Cardiac fibroblast (primary cell): Measurements from ENCODE around the gene MICALL1.
"Not testable (repeated sequence)": the region's sequence is repeated elsewhere in the genome, so short reads cannot be mapped to it uniquely, and the experiment has no call there.

Experiments used
- DNase-seq, 2 donors: peaks; one replicate each; pipeline versions ENCODE4 v3.0.0 to v3.0.0-alpha.2; 2010; ENCODE audit warnings: low read depth in 2 of 2
- H3K4me3 ChIP-seq, 2 donors: replicated peaks in 1 of 2; 1 replicate in 1 of 2; 2 replicates in 1 of 2; pipeline ENCODE4 v1.5.1; 2011; ENCODE audit warnings: low read depth in 2 of 2, low read length in 2 of 2, mild to moderate bottlenecking in 2 of 2, moderate library complexity in 1 of 2
- CTCF ChIP-seq: IDR thresholded peaks from one replicate; pipeline ENCODE4 v1.5.1; 2011; ENCODE audit warnings: low read depth, mild to moderate bottlenecking, low read length, inconsistent platforms

The MICALL1 gene

GRCh38 chr22:37970864-37971263, 64.8 kb downstream of the MICALL1 start:
- TF ChIP-seq CTCF = no peak
- H3K4me3 ChIP-seq = no peak overlapping the region
- no peak for DNase-seq

- no peak for DNase-seq
- TF ChIP-seq CTCF = no peak
Measured at GRCh38 chr22:37971475-37972434, 65.7 kb downstream of the MICALL1 start.

GRCh38 chr22:37972527-37972926, 66.4 kb downstream of the MICALL1 start:
- no peak overlapping the region for H3K4me3 ChIP-seq
- no peak for TF ChIP-seq CTCF
- DNase-seq = no peak

More at GRCh38 chr22:37971475-37972434, 65.7 kb downstream of the MICALL1 start:
- no peak overlapping the region for H3K4me3 ChIP-seq

- H3K4me3 ChIP-seq = no peak overlapping the region
- no peak for TF ChIP-seq CTCF
- DNase-seq = no peak
Measured at GRCh38 chr22:37973271-37974170, 67.4 kb downstream of the MICALL1 start.

- no peak for DNase-seq
- TF ChIP-seq CTCF = no peak
- no peak overlapping the region for H3K4me3 ChIP-seq
Measured at GRCh38 chr22:37975153-37975552, 69.1 kb downstream of the MICALL1 start.

GRCh38 chr22:37976022-37976421, 69.9 kb downstream of the MICALL1 start:
- not testable (repeated sequence) for H3K4me3 ChIP-seq, DNase-seq

- no peak overlapping the region for H3K4me3 ChIP-seq
- no peak for DNase-seq
- no peak for TF ChIP-seq CTCF
Measured at GRCh38 chr22:37976547-37976946, 70.5 kb downstream of the MICALL1 start.
